ENCODE data around the gene VAV2. TPM values are rescaled to one million over a fixed set of nuclear protein-coding genes. Genes with fewer than 3 reads are reported as not detected.

Gene VAV2
- total RNA-seq, 2 experiments from 2014 or later = 11.0 to 27.8 TPM

DNA sequence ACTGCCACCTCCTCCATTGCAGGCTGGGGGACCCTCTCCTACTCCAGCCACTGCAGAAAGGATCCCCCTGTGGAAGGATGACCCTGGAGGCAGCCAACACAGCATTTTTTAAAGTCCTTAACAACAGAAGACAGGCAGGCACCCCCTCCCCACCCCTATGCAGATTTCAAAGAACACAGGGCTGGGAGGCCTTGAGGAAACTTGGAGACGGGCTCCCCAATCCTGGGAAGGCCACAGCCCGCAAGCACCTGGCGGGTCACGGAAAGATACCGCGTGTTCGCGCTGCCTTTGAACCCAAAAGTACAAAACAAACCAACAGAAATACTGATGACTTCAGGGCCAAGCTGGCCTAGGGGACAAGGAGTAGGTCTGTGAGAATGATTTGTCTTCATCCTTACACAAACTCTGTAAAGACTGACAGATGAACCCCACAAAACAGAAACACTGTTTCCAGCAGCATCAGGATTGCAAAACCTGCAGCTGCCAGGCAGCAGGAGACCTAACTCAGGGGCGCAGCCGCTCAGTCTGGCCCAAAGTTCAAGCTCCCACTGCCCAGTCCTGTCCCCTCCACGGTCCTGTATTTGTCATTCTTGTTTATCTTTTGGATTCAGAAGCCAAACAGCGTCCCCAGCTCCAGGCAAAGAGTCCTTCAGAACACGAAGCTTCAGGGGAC, 13.8 kb downstream of the VAV2 start:
- ChIA-PET POLR2A (interaction anchor here (0.6 to 2.8 kb wide), 2 partner anchors 23 to 78 kb away, joined by 3 to 15 read pairs; no protein-coding TSS in a partner anchor), CTCF (ENCODE audit: unreplicated experiment) (interaction anchor here (0.7 to 0.8 kb wide), 2 partner anchors 30 to 197 kb away, joined by 3 to 4 read pairs; no protein-coding TSS in a partner anchor)
- Histone ChIP-seq H3K79me2 (ENCODE audit: insufficient read depth, low read depth, low read length) (no peaks in the 10 kb centered on the region; the same call in 1 of the 2 replicates), H4K20me1 (ENCODE audit: insufficient read depth, low read length) (peaks cover 6% of the 10 kb centered on the region; the same call in 1 of the 2 replicates), H3K4me2 (ENCODE audit: low read length) (no peak overlapping the region), H3K4me1 (ENCODE audit: insufficient read depth, low read length, poor library complexity, severe bottlenecking) (peaks cover 56% of the 10 kb centered on the region), H3K27ac (ENCODE audit: low read depth, low read length, poor library complexity, severe bottlenecking) (no peak overlapping the region), H3K4me3 (ENCODE audit: low read depth, low read length, poor library complexity, severe bottlenecking) (no peak overlapping the region), H3K36me3 (ENCODE audit: insufficient read depth, low read length) (no peaks in the 10 kb centered on the region), H3K9me2 (ENCODE audit: insufficient read depth, low read length) (no peaks in the 10 kb centered on the region), H2AFZ (ENCODE audit: low read length) (no peak overlapping the region), H3K9me3 (ENCODE audit: low read length) (no peaks in the 10 kb centered on the region)
- TF ChIP-seq EZH2phosphoT487 (IDR thresholded peaks at IDR 0.05; ENCODE audit: borderline replicate concordance, low read depth, low read length) = no peak
- DNase-seq (ENCODE audit: low spot score) = no peak
- intact Hi-C loops (cut with micrococcal nuclease; ENCODE audit: unreplicated experiment) = no loop called here
- BruUV-seq (replicated peaks) = no TSS peak

DNA sequence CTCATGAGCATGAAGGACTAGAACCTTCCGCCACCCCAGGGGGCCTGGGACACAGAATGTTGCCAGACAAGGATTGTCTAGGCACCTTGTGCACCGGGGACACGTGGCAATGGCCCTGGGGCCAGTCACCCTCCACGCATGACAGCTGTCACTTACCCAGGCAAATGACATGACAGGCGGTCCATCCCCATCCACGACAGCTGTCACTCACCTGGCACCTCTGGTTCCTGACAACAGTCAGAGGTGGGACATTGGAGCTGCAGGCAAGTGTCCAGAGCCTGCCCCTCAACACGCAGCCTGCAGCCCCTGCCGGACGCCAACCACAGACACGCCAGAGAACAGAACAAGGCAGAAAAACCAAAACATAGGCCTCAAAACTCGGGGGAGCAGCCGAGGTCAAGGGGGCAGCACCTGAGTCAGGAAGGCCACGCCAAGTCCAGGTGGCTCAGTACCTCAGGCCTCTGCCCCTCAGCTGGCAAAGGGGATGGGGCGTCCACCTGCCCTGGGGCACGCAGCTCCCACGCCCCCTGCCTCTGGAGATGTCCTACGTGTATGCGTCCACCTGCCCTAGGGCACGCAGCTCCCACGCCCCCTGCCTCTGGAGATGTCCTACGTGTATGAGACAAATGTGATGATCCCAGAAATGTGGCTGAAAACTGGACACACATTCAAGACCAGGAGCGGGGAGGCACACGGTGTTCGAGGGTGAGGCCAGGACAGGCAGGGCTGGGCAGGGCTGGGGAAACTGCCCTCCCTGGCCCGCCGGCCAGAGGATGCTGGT, 14.5 kb downstream of the VAV2 start:
- Histone ChIP-seq H3K27ac (ENCODE audit: low read depth, low read length, poor library complexity, severe bottlenecking) (no peak overlapping the region), H3K9me3 (ENCODE audit: low read length) (no peaks in the 10 kb centered on the region), H3K4me2 (ENCODE audit: low read length) (no peak overlapping the region), H3K79me2 (ENCODE audit: insufficient read depth, low read depth, low read length) (no peaks in the 10 kb centered on the region; the same call in 1 of the 2 replicates), H3K36me3 (ENCODE audit: insufficient read depth, low read length) (no peaks in the 10 kb centered on the region), H3K4me3 (ENCODE audit: low read depth, low read length, poor library complexity, severe bottlenecking) (no peak overlapping the region), H3K4me1 (ENCODE audit: insufficient read depth, low read length, poor library complexity, severe bottlenecking) (peaks cover 61% of the 10 kb centered on the region), H2AFZ (ENCODE audit: low read length) (no peak overlapping the region), H4K20me1 (ENCODE audit: insufficient read depth, low read length) (peaks cover 6% of the 10 kb centered on the region; the same call in 1 of the 2 replicates), H3K9me2 (ENCODE audit: insufficient read depth, low read length) (no peaks in the 10 kb centered on the region)
- intact Hi-C loops (cut with micrococcal nuclease; ENCODE audit: unreplicated experiment) = no loop called here
- CTCF ChIA-PET (ENCODE audit: unreplicated experiment) = no interaction called here
- no TSS peak for BruUV-seq (replicated peaks)
- no peak for DNase-seq (ENCODE audit: low spot score)
- POLR2A ChIA-PET = interaction anchor here (1.2 kb wide), 1 partner anchor 16 kb away, joined by 3 read pairs; no protein-coding TSS in a partner anchor
- TF ChIP-seq, protein P1, sequence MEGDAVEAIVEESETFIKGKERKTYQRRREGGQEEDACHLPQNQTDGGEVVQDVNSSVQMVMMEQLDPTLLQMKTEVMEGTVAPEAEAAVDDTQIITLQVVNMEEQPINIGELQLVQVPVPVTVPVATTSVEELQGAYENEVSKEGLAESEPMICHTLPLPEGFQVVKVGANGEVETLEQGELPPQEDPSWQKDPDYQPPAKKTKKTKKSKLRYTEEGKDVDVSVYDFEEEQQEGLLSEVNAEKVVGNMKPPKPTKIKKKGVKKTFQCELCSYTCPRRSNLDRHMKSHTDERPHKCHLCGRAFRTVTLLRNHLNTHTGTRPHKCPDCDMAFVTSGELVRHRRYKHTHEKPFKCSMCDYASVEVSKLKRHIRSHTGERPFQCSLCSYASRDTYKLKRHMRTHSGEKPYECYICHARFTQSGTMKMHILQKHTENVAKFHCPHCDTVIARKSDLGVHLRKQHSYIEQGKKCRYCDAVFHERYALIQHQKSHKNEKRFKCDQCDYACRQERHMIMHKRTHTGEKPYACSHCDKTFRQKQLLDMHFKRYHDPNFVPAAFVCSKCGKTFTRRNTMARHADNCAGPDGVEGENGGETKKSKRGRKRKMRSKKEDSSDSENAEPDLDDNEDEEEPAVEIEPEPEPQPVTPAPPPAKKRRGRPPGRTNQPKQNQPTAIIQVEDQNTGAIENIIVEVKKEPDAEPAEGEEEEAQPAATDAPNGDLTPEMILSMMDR (conservative IDR thresholded peaks at IDR 0.05; ENCODE audit: low read length) = no peak
- no peak for TF ChIP-seq EZH2phosphoT487 (IDR thresholded peaks at IDR 0.05; ENCODE audit: borderline replicate concordance, low read depth, low read length)

DNA sequence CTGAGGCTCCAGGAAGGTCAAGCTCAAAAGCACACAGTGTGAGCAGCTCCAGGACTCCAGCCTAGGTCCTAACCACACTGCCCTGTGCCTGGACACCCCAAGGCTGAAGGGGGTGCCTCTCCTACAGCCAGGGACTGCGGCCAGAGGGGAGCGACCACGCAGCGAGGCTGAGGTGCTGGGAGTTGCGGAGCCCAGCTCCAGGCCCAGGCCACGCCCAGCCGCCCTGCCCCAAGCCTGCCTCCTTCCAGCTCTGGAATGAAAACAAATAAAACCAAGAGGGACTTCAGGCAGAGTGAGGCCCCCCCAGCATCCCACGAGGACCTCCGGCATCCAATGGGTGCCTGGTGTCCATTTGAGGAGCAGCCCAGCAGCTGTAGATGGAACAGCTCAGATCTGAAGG, 15.2 kb downstream of the VAV2 start:
- no TSS peak for BruUV-seq (replicated peaks)
- peaks cover 6% of the 10 kb centered on the region; the same call in 1 of the 2 replicates for H4K20me1 ChIP-seq (ENCODE audit: insufficient read depth, low read length)
- no peak overlapping the region for H3K4me2 ChIP-seq (ENCODE audit: low read length)
- no peaks in the 10 kb centered on the region; the same call in 1 of the 2 replicates for H3K79me2 ChIP-seq (ENCODE audit: insufficient read depth, low read depth, low read length)
- no peak overlapping the region for H3K27ac ChIP-seq (ENCODE audit: low read depth, low read length, poor library complexity, severe bottlenecking)
- TF ChIP-seq, protein P1 (conservative IDR thresholded peaks at IDR 0.05; ENCODE audit: low read length) = no peak
- TF ChIP-seq EZH2phosphoT487 (IDR thresholded peaks at IDR 0.05; ENCODE audit: borderline replicate concordance, low read depth, low read length) = no peak
- DNase-seq (ENCODE audit: low spot score) = no peak
- H3K9me3 ChIP-seq (ENCODE audit: low read length) = no peaks in the 10 kb centered on the region
- H3K4me3 ChIP-seq (ENCODE audit: low read depth, low read length, poor library complexity, severe bottlenecking) = no peak overlapping the region
- no peak overlapping the region for H2AFZ ChIP-seq (ENCODE audit: low read length)
- ChIA-PET POLR2A (interaction anchor here (1.2 kb wide), 1 partner anchor 15 kb away, joined by 3 read pairs; no protein-coding TSS in a partner anchor), CTCF (ENCODE audit: unreplicated experiment) (no interaction called here)
- H3K9me2 ChIP-seq (ENCODE audit: insufficient read depth, low read length) = no peaks in the 10 kb centered on the region
- intact Hi-C loops (cut with micrococcal nuclease; ENCODE audit: unreplicated experiment) = no loop called here
- H3K4me1 ChIP-seq (ENCODE audit: insufficient read depth, low read length, poor library complexity, severe bottlenecking) = peaks cover 58% of the 10 kb centered on the region
- H3K36me3 ChIP-seq (ENCODE audit: insufficient read depth, low read length) = no peaks in the 10 kb centered on the region
